K562 (cell line): Measurements from ENCODE around the gene TRMT112. TPM values are rescaled to one million over a fixed set of nuclear protein-coding genes. Genes with fewer than 3 reads are reported as not detected.

Source experiments
- CEBPZ ChIP-seq: fragments of 150-350 bp; IDR thresholded peaks from 2 replicates; pipeline ENCODE4 v1.6.1; 2014; ENCODE audit warnings: low read depth, mild to moderate bottlenecking, low read length, borderline replicate concordance
- CTCFL ChIP-seq: IDR thresholded peaks from 2 replicates; pipeline ENCODE4 v1.6.1; 2011; ENCODE audit warnings: borderline replicate concordance, low read depth, mild to moderate bottlenecking, moderate library complexity, low read length; ENCODE audit not compliant: insufficient read depth, poor library complexity, severe bottlenecking
- ESRRB ChIP-seq: fragments of 250-450 bp; sonication (Bioruptor Pico); IDR thresholded peaks from 2 replicates; pipeline ENCODE4 v1.5.0; 2020; ENCODE audit warnings: mild to moderate bottlenecking, moderate library complexity, borderline replicate concordance
- MCM2 ChIP-seq: fragments of 450-650 bp; IDR thresholded peaks from 2 replicates; pipeline ENCODE4 v1.6.1; 2017; ENCODE audit warnings: low read depth, mild to moderate bottlenecking
- MECOM ChIP-seq: fragments of 250-450 bp; sonication (Bioruptor Pico); IDR thresholded peaks from 2 replicates; pipeline ENCODE4 v1.8.0; 2022; ENCODE audit warnings: inconsistent platforms
- MTA2 ChIP-seq: fragments of 450-650 bp; IDR thresholded peaks from 2 replicates; pipeline ENCODE4 v1.6.1; 2016; ENCODE audit warnings: low read depth
- PCBP2 ChIP-seq: fragments of 200-400 bp; formaldehyde crosslinking; IDR thresholded peaks from 2 replicates; pipeline ENCODE4 v1.6.1; 2018; ENCODE audit warnings: low read length, low read depth, mild to moderate bottlenecking, moderate library complexity; ENCODE audit not compliant: poor library complexity, severe bottlenecking
- RBM17 ChIP-seq: fragments of 200-400 bp; formaldehyde crosslinking; IDR thresholded peaks from 2 replicates; pipeline ENCODE4 v1.6.1; 2017; ENCODE audit warnings: low read depth, mild to moderate bottlenecking, low read length, borderline replicate concordance
- SIN3A ChIP-seq, 2 experiments: fragments of 150-350 bp in 1 of 2; IDR thresholded peaks; 2 replicates each; pipeline ENCODE4 v1.6.1; 2011 to 2016; ENCODE audit warnings: borderline replicate concordance in 2 of 2, low read depth in 2 of 2, low read length in 2 of 2, mild to moderate bottlenecking in 2 of 2, moderate library complexity in 2 of 2; ENCODE audit not compliant: control insufficient read depth in 1 of 2
- TCF15 ChIP-seq: fragments of 250-450 bp; sonication (Bioruptor Pico); IDR thresholded peaks from 2 replicates; pipeline ENCODE4 v1.8.0; 2022; ENCODE audit warnings: moderate library complexity, mild to moderate bottlenecking, inconsistent platforms
- YY1 ChIP-seq, 3 experiments: IDR thresholded peaks; 2 replicates each; pipeline ENCODE4 v1.6.1; 2011; ENCODE audit warnings: low read length in 2 of 3, mild to moderate bottlenecking in 2 of 3, moderate library complexity in 2 of 3, borderline replicate concordance in 1 of 3, control low read depth in 1 of 3, low read depth in 1 of 3; ENCODE audit not compliant: insufficient read depth in 3 of 3, insufficient replicate concordance in 2 of 3, control insufficient read depth in 1 of 3, insufficient read length in 1 of 3; ENCODE audit errors: extremely low read depth in 1 of 3
- ZBED1 ChIP-seq: IDR thresholded peaks from 2 replicates; pipeline ENCODE4 v1.6.1; 2014
- ZHX1 ChIP-seq: fragments of 150-350 bp; conservative IDR thresholded peaks from 2 replicates; pipeline ENCODE4 v1.6.1; 2014; ENCODE audit warnings: low read length
- ZKSCAN8 ChIP-seq: fragments of 200-800 bp; sonication (Bioruptor generic); IDR thresholded peaks from 2 replicates; pipeline ENCODE4 v1.6.1; 2016; ENCODE audit warnings: missing genetic modification characterization, missing compliant biosample characterization
- ZNF217 ChIP-seq: sonication (generic); formaldehyde crosslinking; IDR thresholded peaks from 2 replicates; pipeline ENCODE4 v1.8.0; 2022; ENCODE audit warnings: mild to moderate bottlenecking, missing genetic modification reagents
- ZNF274 ChIP-seq: IDR thresholded peaks from 2 replicates; pipeline ENCODE4 v1.6.1; 2011; ENCODE audit warnings: low read depth, mild to moderate bottlenecking, low read length, moderate library complexity, borderline replicate concordance
- ZZZ3 ChIP-seq: fragments of 450-650 bp; IDR thresholded peaks from 2 replicates; pipeline ENCODE4 v1.6.1; 2016; ENCODE audit warnings: antibody characterized with exemption, mild to moderate bottlenecking, moderate library complexity
- polyA plus RNA-seq, 8 experiments: library from polyadenylated mRNA; depleted of rRNA in 4 of 8; stranded (reverse) in 5 of 8; unstranded in 3 of 8; fragments of >200 nt; fragmentation: Nextera tagmentation in 2 of 8; fragmentation: Illumina TruSeq in 1 of 8; extraction: Ambion mirVana in 2 of 8; extraction: Trizol in 1 of 8; gene quantifications; 2 replicates each; pipeline versions ENCODE4 v1.2.1 to v1.2.3, GENCODE V29; 2011 to 2014; ENCODE audit warnings: inconsistent platforms in 1 of 8, missing spikeins in 1 of 8
- total RNA-seq, 7 experiments: library from RNA; depleted of rRNA in 6 of 7; stranded (reverse); fragments of >200 nt in 6 of 7; fragmentation: Illumina TruSeq in 2 of 7; extraction: Trizol in 2 of 7; gene quantifications; 2 replicates each; pipeline versions ENCODE4 v1.2.1 to v1.2.3, GENCODE V29; 2011 to 2021; ENCODE audit warnings: low replicate concordance in 1 of 7

Gene TRMT112
- total and polyA plus RNA-seq, 9 of the 15 experiments (the other 6 are each of a cell fraction or from before 2014, with no cell fraction given), result 162 to 444 (median 300) TPM

GRCh38 chr11:64317961-64318765 is 804 bp upstream of the TRMT112 start, which contains the start of gene PRDX5 (continued):
- TF ChIP-seq ZZZ3, result no peak
- TF ChIP-seq ESRRB (CRISPR knock-in tag), result no peak
- TF ChIP-seq ZHX1, result no peak
- no peak for TF ChIP-seq TCF15 (CRISPR knock-in tag)
- TF ChIP-seq PCBP2, result no peak
- TF ChIP-seq MTA2, result no peak
- peak in 2 of 3 experiments; percentile 52 to 54 for TF ChIP-seq YY1 (IDR thresholded peaks at IDR 0.05; ENCODE audit: borderline replicate concordance in 1 of 3, control insufficient read depth in 1 of 3, extremely low read depth in 1 of 3, insufficient read depth in 3 of 3, insufficient read length in 1 of 3, insufficient replicate concordance in 2 of 3, low read depth in 1 of 3, low read length in 2 of 3)
- no peak for TF ChIP-seq ZNF274
- TF ChIP-seq ZBED1, result no peak; the same call in 1 of the 2 replicates
- TF ChIP-seq ZKSCAN8 (CRISPR knock-in tag), result no peak
- TF ChIP-seq MECOM (CRISPR knock-in tag), result no peak
- no peak for TF ChIP-seq CEBPZ
- no peak for TF ChIP-seq MCM2
- TF ChIP-seq SIN3A (IDR thresholded peaks at IDR 0.05; ENCODE audit: borderline replicate concordance in 2 of 2, control insufficient read depth in 1 of 2, low read depth in 2 of 2, low read length in 2 of 2), result no peak; a peak in 1 of 4 replicates
- no peak for TF ChIP-seq ZNF217
- TF ChIP-seq CTCFL, result peak; percentile 84
- TF ChIP-seq RBM17, result no peak
